H9 (cell line): ENCODE measurements around the gene SERP1. TPM values are rescaled to one million over a fixed set of nuclear protein-coding genes. Genes with fewer than 3 reads are reported as not detected.
A peak's percentile ranks its signal among the peaks of the same experiment; 100 is the strongest.

Experiments
- DNase-seq: peaks from one replicate; pipeline ENCODE4 v3.0.0-alpha.2; 2017
- H2AFZ ChIP-seq: one replicate; pipeline ENCODE4 v1.6.1; 2013; ENCODE audit warnings: mild to moderate bottlenecking, low read length, control low read depth, moderate library complexity
- H2AK5ac ChIP-seq: 2 replicates; pipeline ENCODE4 v1.6.1; 2013; ENCODE audit warnings: low read length, control low read depth, mixed read lengths; ENCODE audit not compliant: insufficient read length
- H2BK120ac ChIP-seq: one replicate; pipeline ENCODE4 v1.6.1; 2013; ENCODE audit warnings: low read depth, mild to moderate bottlenecking, low read length, control low read depth, inconsistent platforms; ENCODE audit not compliant: poor library complexity, severe bottlenecking
- H2BK12ac ChIP-seq: 2 replicates; pipeline ENCODE4 v1.6.1; 2013; ENCODE audit warnings: low read length, control low read depth, mixed read lengths, low read depth; ENCODE audit not compliant: insufficient read length
- H2BK15ac ChIP-seq: 2 replicates; pipeline ENCODE4 v1.6.1; 2013; ENCODE audit warnings: low read depth, low read length, control low read depth
- H2BK20ac ChIP-seq: one replicate; pipeline ENCODE4 v1.6.1; 2013; ENCODE audit warnings: low read depth, mild to moderate bottlenecking, low read length, control low read depth, inconsistent platforms; ENCODE audit not compliant: poor library complexity, severe bottlenecking
- H2BK5ac ChIP-seq: 2 replicates; pipeline ENCODE4 v1.6.1; 2013; ENCODE audit warnings: low read length, control low read depth, mixed read lengths; ENCODE audit not compliant: insufficient read length
- H3K14ac ChIP-seq: 2 replicates; pipeline ENCODE4 v1.6.1; 2013; ENCODE audit warnings: low read length, control low read depth; ENCODE audit not compliant: insufficient read depth
- H3K18ac ChIP-seq: 2 replicates; pipeline ENCODE4 v1.6.1; 2013; ENCODE audit warnings: low read depth, mild to moderate bottlenecking, mixed read lengths, low read length, control low read depth; ENCODE audit not compliant: insufficient read length
- H3K23ac ChIP-seq: 2 replicates; pipeline ENCODE4 v1.6.1; 2013; ENCODE audit warnings: low read length, control low read depth, mixed read lengths, low read depth; ENCODE audit not compliant: insufficient read length
- H3K23me2 ChIP-seq: 2 replicates; pipeline ENCODE4 v1.6.1; 2013; ENCODE audit warnings: low read depth, mild to moderate bottlenecking, mixed read lengths, low read length, control low read depth; ENCODE audit not compliant: insufficient read length, poor library complexity, severe bottlenecking
- H3K27ac ChIP-seq: 2 replicates; pipeline ENCODE4 v1.5.1; 2013; ENCODE audit warnings: low read length, control low read depth, mixed read lengths, low read depth; ENCODE audit not compliant: insufficient read length
- H3K27me3 ChIP-seq: 2 replicates; pipeline ENCODE4 v1.6.1; 2013; ENCODE audit warnings: low read length, control low read depth, inconsistent platforms; ENCODE audit not compliant: insufficient read depth
- H3K4ac ChIP-seq: 2 replicates; pipeline ENCODE4 v1.6.1; 2013; ENCODE audit warnings: low read depth, mild to moderate bottlenecking, control low read depth, inconsistent platforms, low read length, moderate library complexity
- H3K4me1 ChIP-seq: 2 replicates; pipeline ENCODE4 v1.6.1; 2013; ENCODE audit warnings: low read length, control low read depth, inconsistent platforms; ENCODE audit not compliant: insufficient read depth
- H3K4me2 ChIP-seq: 2 replicates; pipeline ENCODE4 v1.6.1; 2013; ENCODE audit warnings: low read length, control low read depth, mixed read lengths; ENCODE audit not compliant: insufficient read length, insufficient read depth
- H3K56ac ChIP-seq: 2 replicates; pipeline ENCODE4 v1.6.1; 2013; ENCODE audit warnings: low read depth, mild to moderate bottlenecking, mixed read lengths, low read length, control low read depth; ENCODE audit not compliant: insufficient read length
- H3K79me1 ChIP-seq: 2 replicates; pipeline ENCODE4 v1.6.1; 2013; ENCODE audit warnings: low read depth, mild to moderate bottlenecking, moderate library complexity, low read length, control low read depth, inconsistent platforms; ENCODE audit not compliant: insufficient read depth, poor library complexity, severe bottlenecking
- H3K79me2 ChIP-seq: 2 replicates; pipeline ENCODE4 v1.6.1; 2013; ENCODE audit warnings: low read length, control low read depth, inconsistent platforms; ENCODE audit not compliant: insufficient read depth
- H3K9ac ChIP-seq: 2 replicates; pipeline ENCODE4 v1.6.1; 2013; ENCODE audit warnings: low read length, control low read depth, mixed read lengths; ENCODE audit not compliant: insufficient read length; ENCODE audit errors: extremely low read depth
- H3K9me3 ChIP-seq: one replicate; pipeline ENCODE4 v1.6.1; 2013; ENCODE audit warnings: low read depth, low read length, inconsistent platforms; ENCODE audit not compliant: control insufficient read depth
- H3T11ph ChIP-seq: one replicate; pipeline ENCODE4 v1.6.1; 2013; ENCODE audit warnings: mild to moderate bottlenecking, low read length, control low read depth, inconsistent platforms
- H4K20me1 ChIP-seq: one replicate; pipeline ENCODE4 v1.6.1; 2013; ENCODE audit not compliant: control insufficient read depth, insufficient read length, insufficient read depth
- H4K5ac ChIP-seq: 2 replicates; pipeline ENCODE4 v1.6.1; 2013; ENCODE audit warnings: low read depth, mild to moderate bottlenecking, mixed read lengths, low read length, control low read depth; ENCODE audit not compliant: insufficient read length
- H4K8ac ChIP-seq: replicated peaks from 2 replicates; pipeline ENCODE4 v1.6.1; 2013; ENCODE audit warnings: low read length, control low read depth, mixed read lengths, low read depth; ENCODE audit not compliant: insufficient read length
- H4K91ac ChIP-seq: 2 replicates; pipeline ENCODE4 v1.6.1; 2013; ENCODE audit warnings: low read depth, mild to moderate bottlenecking, moderate library complexity, mixed read lengths, low read length, control low read depth; ENCODE audit not compliant: insufficient read length
- H3K27ac Mint-ChIP-seq, 3 experiments: 2 replicates in 2 of 3; 3 replicates in 1 of 3; pipeline ENCODE4 v1.8.0; 2020 to 2021; ENCODE audit warnings: mixed read lengths in 3 of 3, mild to moderate bottlenecking in 1 of 3, moderate library complexity in 1 of 3
- H3K27me3 Mint-ChIP-seq: 2 replicates; pipeline ENCODE4 v1.8.0; 2021; ENCODE audit warnings: low read depth, mild to moderate bottlenecking, moderate library complexity, mixed read lengths
- H3K36me3 Mint-ChIP-seq, 3 experiments: 2 replicates in 2 of 3; 3 replicates in 1 of 3; pipeline ENCODE4 v1.8.0; 2020 to 2021; ENCODE audit warnings: low read depth in 3 of 3, mixed read lengths in 3 of 3; ENCODE audit not compliant: insufficient read depth in 1 of 3
- H3K4me1 Mint-ChIP-seq, 2 experiments: 2 replicates each; pipeline ENCODE4 v1.8.0; 2020; ENCODE audit warnings: mixed read lengths in 2 of 2
- H3K4me3 Mint-ChIP-seq, 2 experiments: 2 replicates in 1 of 2; 3 replicates in 1 of 2; pipeline ENCODE4 v1.8.0; 2020 to 2021; ENCODE audit warnings: mild to moderate bottlenecking in 2 of 2, mixed read lengths in 2 of 2, moderate library complexity in 1 of 2
- H3K9me3 Mint-ChIP-seq, 2 experiments: 2 replicates in 1 of 2; 3 replicates in 1 of 2; pipeline ENCODE4 v1.8.0; 2020; ENCODE audit warnings: mild to moderate bottlenecking in 2 of 2, mixed read lengths in 2 of 2, moderate library complexity in 1 of 2
- CTCF ChIP-seq: fragments of 200-600 bp; sonication (generic); conservative IDR thresholded peaks from 3 replicates; pipeline ENCODE4 v1.8.0; 2021; ENCODE audit warnings: antibody characterized with exemption, mild to moderate bottlenecking
- WGBS: extraction: QIAGEN DNeasy Blood & Tissue Kit; methylation state at CpG from one replicate; pipeline ENCODE4 v1.1.7; 2013; ENCODE audit warnings: missing lambda C conversion rate, low lambda C conversion rate, mixed read lengths; ENCODE audit not compliant: insufficient read length; ENCODE audit errors: extremely low coverage; 5-methylcytosine and 5-hydroxymethylcytosine counted together
- total RNA-seq: library from RNA; stranded (reverse); gene quantifications from 2 replicates; pipeline ENCODE4 v1.2.1, GENCODE V29; 2021

Gene SERP1
- total RNA-seq, 1 experiment from 2014 or later, result 84.8 TPM

GRCh38 chr3:150495149-150495548, 51.1 kb downstream of the SERP1 start:
- H2BK15ac ChIP-seq, result no peak overlapping the region
- no peak overlapping the region for H2BK120ac ChIP-seq
- H3K23me2 ChIP-seq, result no peaks in the 10 kb centered on the region
- Mint-ChIP-seq H3K4me3 (no peak overlapping the region), H3K27me3 (no peaks in the 10 kb centered on the region), H3K36me3 (peaks cover 0 to 8% (median under 1%) of the 10 kb centered on the region in 3 experiments; a peak in 3 of 7 replicates), H3K27ac (no peak overlapping the region), H3K4me1 (0 out of 4 replicates have a peak, but pooled peaks cover 0 to 3% of the 10 kb centered on the region in 2 experiments), H3K9me3 (peaks cover 5 to 6% of the 10 kb centered on the region in 2 experiments; a peak in 4 of 5 replicates)
- no peak overlapping the region for H3K18ac ChIP-seq
- no peak overlapping the region for H3K27ac ChIP-seq
- H4K20me1 ChIP-seq, result no peaks in the 10 kb centered on the region
- no peak overlapping the region for H4K8ac ChIP-seq
- H2BK5ac ChIP-seq, result no peak overlapping the region
- H2AK5ac ChIP-seq, result no peak overlapping the region
- H2AFZ ChIP-seq, result peak overlapping the region; percentile 65
- H3K27me3 ChIP-seq, result no peaks in the 10 kb centered on the region
- H3K9ac ChIP-seq, result no peak overlapping the region
- H3K4ac ChIP-seq, result no peak overlapping the region
- H2BK20ac ChIP-seq, result no peak overlapping the region
- no peak overlapping the region for H3T11ph ChIP-seq
- H4K5ac ChIP-seq, result no peak overlapping the region
- H3K23ac ChIP-seq, result no peak overlapping the region
- TF ChIP-seq CTCF, result no peak
- no peaks in the 10 kb centered on the region for H3K9me3 ChIP-seq
- no peaks in the 10 kb centered on the region for H3K79me2 ChIP-seq
- H3K4me1 ChIP-seq, result no peaks in the 10 kb centered on the region; the same call in 1 of the 2 replicates
- no peak overlapping the region for H3K56ac ChIP-seq
- no peaks in the 10 kb centered on the region for H3K79me1 ChIP-seq
- no peak for DNase-seq
- no peak overlapping the region for H4K91ac ChIP-seq
- no peak overlapping the region for H3K14ac ChIP-seq
- WGBS, result no CpG with 5 or more reads among the region's 1 CpG
- no peak overlapping the region for H2BK12ac ChIP-seq
- H3K4me2 ChIP-seq, result no peak overlapping the region
